SU-DHL-6 (cell line): ENCODE results near the gene PCYOX1L.

ENCODE experiments used
- EZH2phosphoT487 ChIP-seq: fragments of 200-600 bp; sonication (generic), shearing (Covaris generic); conservative IDR thresholded peaks from 2 replicates; pipeline ENCODE4 v1.6.1; 2018; ENCODE audit warnings: mild to moderate bottlenecking, antibody characterized with exemption, low read length, moderate library complexity, mixed read lengths
- TF ChIP-seq, protein P1 (sequence below): fragments of 200-600 bp; sonication (generic); IDR thresholded peaks from one replicate; pipeline ENCODE4 v1.5.1; 2017; ENCODE audit warnings: antibody characterized with exemption, mild to moderate bottlenecking, low read length, moderate library complexity; ENCODE audit not compliant: insufficient read depth, poor library complexity, severe bottlenecking

GRCh38 chr5:149383399-149383798 lies 25.6 kb downstream of the PCYOX1L start:
- TF ChIP-seq, protein P1, sequence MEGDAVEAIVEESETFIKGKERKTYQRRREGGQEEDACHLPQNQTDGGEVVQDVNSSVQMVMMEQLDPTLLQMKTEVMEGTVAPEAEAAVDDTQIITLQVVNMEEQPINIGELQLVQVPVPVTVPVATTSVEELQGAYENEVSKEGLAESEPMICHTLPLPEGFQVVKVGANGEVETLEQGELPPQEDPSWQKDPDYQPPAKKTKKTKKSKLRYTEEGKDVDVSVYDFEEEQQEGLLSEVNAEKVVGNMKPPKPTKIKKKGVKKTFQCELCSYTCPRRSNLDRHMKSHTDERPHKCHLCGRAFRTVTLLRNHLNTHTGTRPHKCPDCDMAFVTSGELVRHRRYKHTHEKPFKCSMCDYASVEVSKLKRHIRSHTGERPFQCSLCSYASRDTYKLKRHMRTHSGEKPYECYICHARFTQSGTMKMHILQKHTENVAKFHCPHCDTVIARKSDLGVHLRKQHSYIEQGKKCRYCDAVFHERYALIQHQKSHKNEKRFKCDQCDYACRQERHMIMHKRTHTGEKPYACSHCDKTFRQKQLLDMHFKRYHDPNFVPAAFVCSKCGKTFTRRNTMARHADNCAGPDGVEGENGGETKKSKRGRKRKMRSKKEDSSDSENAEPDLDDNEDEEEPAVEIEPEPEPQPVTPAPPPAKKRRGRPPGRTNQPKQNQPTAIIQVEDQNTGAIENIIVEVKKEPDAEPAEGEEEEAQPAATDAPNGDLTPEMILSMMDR: no peak
- no peak for TF ChIP-seq EZH2phosphoT487
